Endothelial cell (in vitro differentiated cells): Measurements from ENCODE around the gene TSPEAR. TPM values are rescaled to one million over a fixed set of nuclear protein-coding genes. Genes with fewer than 3 reads are reported as not detected.

Experiments used
- DNase-seq: peaks from one replicate; pipeline ENCODE4 v3.0.0; 2021; ENCODE audit warnings: low spot score
- H3K27ac Mint-ChIP-seq: one replicate; pipeline ENCODE4 v1.8.0; 2021; ENCODE audit warnings: mixed read lengths, inconsistent platforms; ENCODE audit not compliant: unreplicated experiment
- H3K27me3 Mint-ChIP-seq: one replicate; pipeline ENCODE4 v1.8.0; 2021; ENCODE audit warnings: mild to moderate bottlenecking, moderate library complexity, mixed read lengths, inconsistent platforms; ENCODE audit not compliant: unreplicated experiment
- H3K36me3 Mint-ChIP-seq: one replicate; pipeline ENCODE4 v1.8.0; 2021; ENCODE audit warnings: mild to moderate bottlenecking, low read depth, mixed read lengths, inconsistent platforms; ENCODE audit not compliant: unreplicated experiment
- H3K4me1 Mint-ChIP-seq: one replicate; pipeline ENCODE4 v1.8.0; 2021; ENCODE audit warnings: mild to moderate bottlenecking, mixed read lengths, inconsistent platforms; ENCODE audit not compliant: unreplicated experiment
- H3K4me3 Mint-ChIP-seq: one replicate; pipeline ENCODE4 v1.8.0; 2021; ENCODE audit warnings: mild to moderate bottlenecking, mixed read lengths, inconsistent platforms; ENCODE audit not compliant: unreplicated experiment
- H3K9me3 Mint-ChIP-seq: one replicate; pipeline ENCODE4 v1.8.0; 2021; ENCODE audit warnings: mixed read lengths, inconsistent platforms; ENCODE audit not compliant: unreplicated experiment
- total RNA-seq: library from RNA; stranded (reverse); fragmentation: NEBNext Ultra II Directional; extraction: Animal tissue kit (Norgen Biotek cat#: 25700); gene quantifications from one replicate; pipeline ENCODE4 v1.2.1, GENCODE V29; 2021; ENCODE audit not compliant: unreplicated experiment
- TF ChIP-seq, protein P1 (sequence below): fragments of 200-600 bp; sonication (generic); IDR thresholded peaks from one replicate; pipeline ENCODE4 v1.5.0; 2021; ENCODE audit warnings: antibody characterized with exemption; ENCODE audit not compliant: unreplicated experiment

Gene TSPEAR
- total RNA-seq, 1 donor from 2014 or later, result not detected

DNA sequence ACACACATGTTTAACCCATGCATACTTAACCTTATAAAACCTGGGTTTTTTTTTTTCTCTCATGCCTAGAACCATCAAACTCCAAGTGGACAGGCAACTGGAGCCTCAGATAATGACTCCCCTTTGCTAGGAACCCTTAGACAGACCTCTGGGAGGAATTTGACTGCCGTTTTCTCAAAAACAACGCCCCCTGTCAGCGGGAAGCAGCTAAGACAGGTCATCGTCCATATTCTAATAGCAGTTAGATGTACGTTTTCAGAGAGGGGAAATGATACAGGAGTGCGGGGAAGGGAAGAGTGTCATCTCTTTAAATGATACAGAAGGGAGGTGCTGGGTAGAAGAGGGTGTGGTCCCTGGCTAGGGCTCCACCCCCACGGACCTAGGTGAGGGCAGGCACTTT lies 221.4 kb downstream of the TSPEAR start:
- no peak overlapping the region for H3K27ac Mint-ChIP-seq
- H3K27me3 Mint-ChIP-seq, result peaks cover 3% of the 10 kb centered on the region
- TF ChIP-seq, protein P1, sequence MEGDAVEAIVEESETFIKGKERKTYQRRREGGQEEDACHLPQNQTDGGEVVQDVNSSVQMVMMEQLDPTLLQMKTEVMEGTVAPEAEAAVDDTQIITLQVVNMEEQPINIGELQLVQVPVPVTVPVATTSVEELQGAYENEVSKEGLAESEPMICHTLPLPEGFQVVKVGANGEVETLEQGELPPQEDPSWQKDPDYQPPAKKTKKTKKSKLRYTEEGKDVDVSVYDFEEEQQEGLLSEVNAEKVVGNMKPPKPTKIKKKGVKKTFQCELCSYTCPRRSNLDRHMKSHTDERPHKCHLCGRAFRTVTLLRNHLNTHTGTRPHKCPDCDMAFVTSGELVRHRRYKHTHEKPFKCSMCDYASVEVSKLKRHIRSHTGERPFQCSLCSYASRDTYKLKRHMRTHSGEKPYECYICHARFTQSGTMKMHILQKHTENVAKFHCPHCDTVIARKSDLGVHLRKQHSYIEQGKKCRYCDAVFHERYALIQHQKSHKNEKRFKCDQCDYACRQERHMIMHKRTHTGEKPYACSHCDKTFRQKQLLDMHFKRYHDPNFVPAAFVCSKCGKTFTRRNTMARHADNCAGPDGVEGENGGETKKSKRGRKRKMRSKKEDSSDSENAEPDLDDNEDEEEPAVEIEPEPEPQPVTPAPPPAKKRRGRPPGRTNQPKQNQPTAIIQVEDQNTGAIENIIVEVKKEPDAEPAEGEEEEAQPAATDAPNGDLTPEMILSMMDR, result peak; percentile 30
- H3K36me3 Mint-ChIP-seq, result peaks cover 13% of the 10 kb centered on the region
- H3K4me1 Mint-ChIP-seq, result no peaks in the 10 kb centered on the region
- H3K4me3 Mint-ChIP-seq, result no peak overlapping the region
- no peak for DNase-seq
- peaks cover 13% of the 10 kb centered on the region for H3K9me3 Mint-ChIP-seq

DNA sequence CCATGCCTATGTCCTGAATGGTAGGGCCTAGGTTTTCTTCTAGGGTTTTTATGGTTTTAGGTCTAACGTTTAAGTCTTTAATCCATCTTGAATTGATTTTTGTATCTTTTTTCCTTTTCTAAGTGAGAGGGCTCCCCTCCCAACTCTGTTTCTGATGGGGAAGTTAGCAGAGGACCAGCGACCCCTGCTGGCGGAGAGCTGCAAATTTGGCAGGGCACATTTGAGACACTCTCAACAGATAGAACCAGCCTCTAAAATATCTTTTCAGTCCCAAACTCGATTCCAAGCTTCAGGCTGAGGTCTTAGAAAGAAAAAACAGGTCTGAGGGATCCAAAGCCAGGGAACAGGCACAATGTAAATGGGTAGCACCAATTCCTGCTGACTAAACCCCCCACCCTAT lies 223.5 kb downstream of the TSPEAR start:
- Mint-ChIP-seq H3K36me3 (peaks cover 8% of the 10 kb centered on the region), H3K4me3 (no peak overlapping the region), H3K9me3 (peaks cover 8% of the 10 kb centered on the region), H3K27me3 (peaks cover 3% of the 10 kb centered on the region), H3K4me1 (no peaks in the 10 kb centered on the region), H3K27ac (no peak overlapping the region)
- TF ChIP-seq, protein P1, result peak; percentile 64
- DNase-seq, result no peak

DNA sequence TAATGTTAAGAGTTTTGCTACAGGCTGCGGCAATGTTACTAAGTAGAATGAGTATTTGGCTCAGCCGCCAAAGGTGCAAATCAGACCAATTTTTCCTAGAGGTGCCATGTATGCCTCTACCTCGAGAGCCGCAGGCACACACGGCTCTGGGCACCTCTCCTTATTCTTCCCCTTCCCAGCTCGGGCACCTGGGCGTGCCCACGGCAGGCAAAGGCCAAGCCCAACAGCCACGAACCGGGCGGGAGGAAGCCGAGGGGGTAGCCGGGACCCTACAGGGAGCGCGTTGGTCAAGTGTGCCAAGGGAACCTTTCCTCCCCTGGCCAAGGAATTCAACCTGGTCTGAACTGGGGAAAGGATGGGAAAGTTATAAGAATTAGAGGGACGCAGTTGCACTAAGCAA lies 225.1 kb downstream of the TSPEAR start:
- no peaks in the 10 kb centered on the region for H3K4me1 Mint-ChIP-seq
- no peaks in the 10 kb centered on the region for H3K36me3 Mint-ChIP-seq
- no peaks in the 10 kb centered on the region for H3K9me3 Mint-ChIP-seq
- no peak overlapping the region for H3K27ac Mint-ChIP-seq
- H3K4me3 Mint-ChIP-seq, result no peak overlapping the region
- no peaks in the 10 kb centered on the region for H3K27me3 Mint-ChIP-seq
- DNase-seq, result no peak
- TF ChIP-seq, protein P1, result no peak

GRCh38 chr21:44485796-44486195 lies 225.6 kb downstream of the TSPEAR start:
- no peaks in the 10 kb centered on the region for H3K36me3 Mint-ChIP-seq
- no peaks in the 10 kb centered on the region for H3K27me3 Mint-ChIP-seq
- no peaks in the 10 kb centered on the region for H3K4me1 Mint-ChIP-seq
- DNase-seq, result no peak
- no peak overlapping the region for H3K4me3 Mint-ChIP-seq
- TF ChIP-seq, protein P1, result no peak
- no peaks in the 10 kb centered on the region for H3K9me3 Mint-ChIP-seq
- no peak overlapping the region for H3K27ac Mint-ChIP-seq

GRCh38 chr21:44485254-44485793 lies 226.0 kb downstream of the TSPEAR start:
- Mint-ChIP-seq H3K27ac (no peak overlapping the region), H3K36me3 (no peaks in the 10 kb centered on the region), H3K4me3 (no peak overlapping the region), H3K4me1 (no peaks in the 10 kb centered on the region), H3K9me3 (no peaks in the 10 kb centered on the region), H3K27me3 (no peaks in the 10 kb centered on the region)
- TF ChIP-seq, protein P1, result no peak
- DNase-seq, result no peak
